Smooth muscle cell (in vitro differentiated cells): ENCODE measurements around the gene SEPTIN2. TPM values are rescaled to one million over a fixed set of nuclear protein-coding genes. Genes with fewer than 3 reads are reported as not detected.
A peak's percentile ranks its signal among the peaks of the same experiment; 100 is the strongest.

Experiments used
- DNase-seq: peaks from one replicate; lab custom pipeline; 2025; ENCODE audit not compliant: unreplicated experiment; lab: John Stamatoyannopoulos, UW
- H2AFZ ChIP-seq: fragments of 200-600 bp; sonication (generic); 2 replicates; pipeline ENCODE4 v1.6.0; 2016; ENCODE audit warnings: antibody characterized with exemption, low read depth, mild to moderate bottlenecking
- H3F3A ChIP-seq: fragments of 200-600 bp; sonication (generic); 2 replicates; pipeline ENCODE4 v1.6.0; 2017; ENCODE audit warnings: antibody characterized with exemption, low read depth
- H3K27ac ChIP-seq: fragments of 200-600 bp; sonication (generic); 2 replicates; pipeline ENCODE4 v1.5.1; 2016; ENCODE audit warnings: low read depth, mild to moderate bottlenecking
- H3K27me3 ChIP-seq: fragments of 200-600 bp; sonication (generic); 2 replicates; pipeline ENCODE4 v1.6.1; 2016; ENCODE audit warnings: low read depth, mild to moderate bottlenecking
- H3K36me3 ChIP-seq: fragments of 200-600 bp; sonication (generic); 2 replicates; pipeline ENCODE4 v1.5.1; 2016; ENCODE audit warnings: low read depth
- H3K4me1 ChIP-seq: fragments of 200-600 bp; sonication (generic); 2 replicates; pipeline ENCODE4 v1.5.1; 2016; ENCODE audit warnings: low read depth
- H3K4me2 ChIP-seq: fragments of 200-600 bp; sonication (generic); 2 replicates; pipeline ENCODE4 v1.6.0; 2016; ENCODE audit warnings: mild to moderate bottlenecking
- H3K4me3 ChIP-seq: fragments of 200-600 bp; sonication (generic); 2 replicates; pipeline ENCODE4 v1.5.1; 2016; ENCODE audit warnings: mild to moderate bottlenecking
- H3K79me2 ChIP-seq: fragments of 200-600 bp; sonication (generic); 2 replicates; pipeline ENCODE4 v1.6.0; 2016; ENCODE audit warnings: low read depth, mild to moderate bottlenecking
- H3K9ac ChIP-seq: fragments of 200-600 bp; sonication (generic); 2 replicates; pipeline ENCODE4 v1.6.0; 2016; ENCODE audit warnings: low read depth
- H3K9me3 ChIP-seq: fragments of 200-600 bp; sonication (generic); replicated peaks from 2 replicates; pipeline ENCODE4 v1.5.1; 2016; ENCODE audit warnings: low read depth
- H4K20me1 ChIP-seq: fragments of 200-600 bp; sonication (generic); 2 replicates; pipeline ENCODE4 v1.6.0; 2016; ENCODE audit warnings: low read depth
- WGBS: methylation state at CpG from one replicate; pipeline ENCODE4 v1.1.7; 2016; ENCODE audit warnings: low lambda C conversion rate; 5-methylcytosine and 5-hydroxymethylcytosine counted together
- polyA plus RNA-seq: library from polyadenylated mRNA; unstranded; fragments of >200 nt; fragmentation: Nextera tagmentation; extraction: Ambion mirVana; gene quantifications from 2 replicates; pipeline ENCODE4 v1.2.1, GENCODE V29; 2016
- total RNA-seq: library from RNA; depleted of rRNA; stranded (reverse); fragments of >200 nt; gene quantifications from 2 replicates; pipeline ENCODE4 v1.2.3, GENCODE V29; 2014
- TF ChIP-seq, protein P1 (sequence below): fragments of 200-600 bp; sonication (generic); IDR thresholded peaks from 2 replicates; pipeline ENCODE4 v1.5.1; 2017; ENCODE audit warnings: borderline replicate concordance, mild to moderate bottlenecking, antibody characterized with exemption; ENCODE audit not compliant: insufficient read depth, poor library complexity, severe bottlenecking

SEPTIN2 gene
- total and polyA plus RNA-seq, 2 experiments from 2014 or later = 344 to 443 TPM

- no peaks in the 10 kb centered on the region for H3K27me3 ChIP-seq
- no peaks in the 10 kb centered on the region for H3F3A ChIP-seq
- 95% methylated on average over 2 of the region's 2 CpGs for WGBS
- H3K9me3 ChIP-seq = no peaks in the 10 kb centered on the region
- no peak overlapping the region for H3K4me2 ChIP-seq
- peaks cover 42% of the 10 kb centered on the region for H3K79me2 ChIP-seq
- no peak for DNase-seq
- peaks cover 54% of the 10 kb centered on the region for H4K20me1 ChIP-seq
- no peak overlapping the region for H3K4me3 ChIP-seq
- no peak overlapping the region for H3K9ac ChIP-seq
- no peak overlapping the region for H3K27ac ChIP-seq
- no peak overlapping the region for H2AFZ ChIP-seq
- no peaks in the 10 kb centered on the region for H3K4me1 ChIP-seq
- TF ChIP-seq, protein P1, sequence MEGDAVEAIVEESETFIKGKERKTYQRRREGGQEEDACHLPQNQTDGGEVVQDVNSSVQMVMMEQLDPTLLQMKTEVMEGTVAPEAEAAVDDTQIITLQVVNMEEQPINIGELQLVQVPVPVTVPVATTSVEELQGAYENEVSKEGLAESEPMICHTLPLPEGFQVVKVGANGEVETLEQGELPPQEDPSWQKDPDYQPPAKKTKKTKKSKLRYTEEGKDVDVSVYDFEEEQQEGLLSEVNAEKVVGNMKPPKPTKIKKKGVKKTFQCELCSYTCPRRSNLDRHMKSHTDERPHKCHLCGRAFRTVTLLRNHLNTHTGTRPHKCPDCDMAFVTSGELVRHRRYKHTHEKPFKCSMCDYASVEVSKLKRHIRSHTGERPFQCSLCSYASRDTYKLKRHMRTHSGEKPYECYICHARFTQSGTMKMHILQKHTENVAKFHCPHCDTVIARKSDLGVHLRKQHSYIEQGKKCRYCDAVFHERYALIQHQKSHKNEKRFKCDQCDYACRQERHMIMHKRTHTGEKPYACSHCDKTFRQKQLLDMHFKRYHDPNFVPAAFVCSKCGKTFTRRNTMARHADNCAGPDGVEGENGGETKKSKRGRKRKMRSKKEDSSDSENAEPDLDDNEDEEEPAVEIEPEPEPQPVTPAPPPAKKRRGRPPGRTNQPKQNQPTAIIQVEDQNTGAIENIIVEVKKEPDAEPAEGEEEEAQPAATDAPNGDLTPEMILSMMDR = no peak
- no peaks in the 10 kb centered on the region for H3K36me3 ChIP-seq
Measured at GRCh38 chr2:241376808-241377207, 61.1 kb downstream of the SEPTIN2 start.

DNA sequence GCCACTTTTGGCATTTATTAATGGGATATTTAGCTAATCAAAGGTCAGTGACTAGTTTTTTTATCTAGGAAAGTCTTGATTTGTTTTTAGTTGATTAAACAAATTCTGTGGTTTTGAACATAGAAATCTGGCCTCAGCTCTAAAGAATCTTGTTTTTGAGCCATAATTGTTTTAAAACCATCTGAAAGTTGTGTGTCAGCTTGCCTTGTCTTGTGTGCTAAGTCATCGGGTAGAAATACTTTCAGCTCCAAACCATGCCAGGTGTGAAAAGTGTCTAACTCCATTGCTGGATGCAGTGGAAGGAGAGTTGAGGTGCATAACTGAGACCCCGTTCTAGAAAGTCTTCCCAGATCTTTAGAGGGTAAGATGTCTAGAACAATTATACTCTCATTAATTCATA, 63.1 kb downstream of the SEPTIN2 start:
- Histone ChIP-seq H3K9ac (no peak overlapping the region), H3K4me1 (no peaks in the 10 kb centered on the region), H3K9me3 (no peaks in the 10 kb centered on the region), H2AFZ (no peak overlapping the region), H3K4me2 (no peak overlapping the region), H3K27ac (peak overlapping the region; percentile 4), H3K79me2 (peaks cover 45% of the 10 kb centered on the region), H3K36me3 (no peaks in the 10 kb centered on the region), H4K20me1 (peaks cover 45% of the 10 kb centered on the region), H3K27me3 (no peaks in the 10 kb centered on the region), H3K4me3 (no peak overlapping the region), H3F3A (no peaks in the 10 kb centered on the region)
- WGBS = 91% methylated on average over 2 of the region's 2 CpGs
- no peak for DNase-seq
- TF ChIP-seq, protein P1 = no peak

GRCh38 chr2:241379481-241380480, 64.1 kb downstream of the SEPTIN2 start:
- Histone ChIP-seq H3K9ac (no peak overlapping the region), H4K20me1 (peaks cover 51% of the 10 kb centered on the region), H3F3A (no peaks in the 10 kb centered on the region), H3K4me2 (peak overlapping the region; percentile 26), H3K79me2 (peaks cover 45% of the 10 kb centered on the region), H3K9me3 (no peaks in the 10 kb centered on the region), H3K4me3 (no peak overlapping the region), H3K27me3 (no peaks in the 10 kb centered on the region), H2AFZ (no peak overlapping the region), H3K4me1 (no peaks in the 10 kb centered on the region), H3K27ac (peak overlapping the region; percentile 4), H3K36me3 (no peaks in the 10 kb centered on the region)
- no peak for DNase-seq
- TF ChIP-seq, protein P1 = no peak
- WGBS = 87% methylated on average over 9 of the region's 9 CpGs
